Mesenteric fat pad (tissue), 1 donor: ENCODE data around the gene PDE12. TPM values are rescaled to one million over a fixed set of nuclear protein-coding genes. Genes with fewer than 3 reads are reported as not detected.

Experiments
- DNase-seq: peaks from one replicate; pipeline ENCODE4 v3.0.0-alpha.2; 2020; ENCODE audit warnings: low spot score
- long read RNA-seq: library from polyadenylated mRNA; unstranded; transcript quantifications from one replicate; pipeline ENCODE4 v2.0.0, GENCODE V29; 2020
- total RNA-seq: library from RNA; stranded (reverse); fragmentation: NEBNext Ultra II Directional; extraction: Animal tissue kit (Norgen Biotek cat#: 25700); gene quantifications from one replicate; pipeline ENCODE4 v1.2.1, GENCODE V29; 2021
- donor health status: DM: yes; HTN: yes; CAD: no.

Gene PDE12
- total RNA-seq, result 26.7 TPM
- long read RNA-seq, full-length matches to known transcripts, result 17 of 25 reads
- long read RNA-seq, partial matches to known transcripts, result 0 of 25 reads
- long read RNA-seq, other reads (novel, unspliced or antisense), result 8 of 25 reads

GRCh38 chr3:57555738-57556458, at the start of gene PDE12:
Gene PDE12, plus strand, starts transcription at chr3:57556274. Its CDS starts 106 bp downstream, at chr3:57556380.
- DNase-seq, result peak; percentile 95

GRCh38 chr3:57512166-57512565, 43.9 kb upstream of the PDE12 start:
- DNase-seq, result no peak

GRCh38 chr3:57518276-57518915, 37.7 kb upstream of the PDE12 start:
- no peak for DNase-seq

GRCh38 chr3:57530071-57530608, 25.9 kb upstream of the PDE12 start:
- no peak for DNase-seq

- DNase-seq, result no peak
Measured at GRCh38 chr3:57538465-57538864, 17.6 kb upstream of the PDE12 start.

DNA sequence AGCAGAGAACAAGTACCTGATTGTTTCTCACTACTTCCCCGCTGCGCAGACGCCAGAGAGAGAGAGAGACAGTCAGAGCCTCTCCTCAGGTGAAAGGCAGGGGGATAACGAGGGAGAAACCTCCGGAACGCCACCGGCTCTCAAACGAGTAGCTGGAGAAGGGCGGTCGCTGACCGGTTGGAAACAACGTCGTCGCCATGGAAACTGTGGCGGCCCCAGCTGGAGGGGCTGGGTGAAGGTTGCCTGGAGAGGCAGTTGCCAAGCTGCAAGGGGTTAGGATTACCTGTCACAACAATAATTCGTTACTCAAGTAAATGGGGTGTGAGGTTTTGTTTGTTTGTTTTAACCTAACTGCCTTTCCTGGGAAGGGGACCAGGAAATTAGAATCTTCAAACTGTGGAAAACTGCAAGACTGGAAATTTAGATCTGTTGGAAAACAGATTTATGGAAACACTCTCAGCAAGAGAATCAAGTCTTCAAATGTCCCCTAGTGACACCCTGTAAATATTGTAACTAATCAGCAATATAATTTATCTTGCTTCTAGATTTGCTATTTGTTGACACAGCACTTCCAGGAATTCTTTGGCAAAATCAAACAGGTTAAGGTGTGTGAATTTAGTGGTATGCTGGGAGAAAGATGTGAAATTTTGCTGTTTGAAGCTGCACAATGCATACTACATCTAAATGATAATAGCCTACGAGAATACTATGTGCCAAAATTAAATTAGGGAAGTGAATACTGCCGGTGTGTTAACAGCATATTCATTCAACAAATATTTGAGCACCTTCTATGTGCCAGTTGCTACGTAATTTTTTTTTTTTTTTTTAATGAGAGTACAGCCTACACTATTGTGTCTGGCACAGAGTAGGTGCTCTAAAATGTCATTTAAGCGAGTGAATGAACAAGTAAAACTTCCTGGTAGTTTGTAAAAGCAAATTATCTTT, 11.6 kb upstream of the PDE12 start, which contains the start of gene DNAH12:
Gene DNAH12, minus strand, starts transcription at position 164 of the 945 bp plus-strand sequence. CDS start 1,474 bp downstream, outside the sequence.
- DNase-seq, result no peak

DNA sequence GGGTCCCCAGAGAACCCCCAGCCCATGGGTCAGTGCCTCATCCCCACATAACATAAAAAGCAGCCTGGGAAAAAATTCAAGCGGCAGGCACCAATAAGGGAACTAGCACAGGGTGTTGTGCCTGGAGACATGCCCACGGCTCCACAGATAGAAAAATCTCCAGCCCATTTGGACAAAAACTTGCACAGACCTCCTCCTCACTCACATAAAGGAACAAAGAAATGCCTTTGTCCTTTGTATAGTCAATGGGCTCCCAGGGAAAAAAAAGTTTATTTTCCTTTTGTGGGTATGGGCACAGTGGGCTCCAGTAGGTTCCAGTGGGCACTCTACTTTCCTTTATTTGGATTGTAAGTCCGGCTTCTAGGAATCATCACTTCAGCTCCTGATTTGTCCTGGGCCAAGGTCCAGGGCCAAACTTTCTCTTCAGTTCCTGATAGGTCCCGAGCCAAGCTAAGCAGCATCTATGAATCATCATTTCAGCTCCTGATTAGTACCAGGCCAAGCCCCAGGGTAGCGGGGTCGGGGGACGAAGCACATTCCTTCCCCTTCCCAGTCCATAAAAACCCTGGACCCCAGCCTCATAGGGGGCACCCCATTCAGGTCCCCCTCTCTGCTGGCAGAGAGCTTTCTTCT, 10.3 kb upstream of the PDE12 start:
- DNase-seq, result no peak

GRCh38 chr3:57546616-57547015, 9.5 kb upstream of the PDE12 start:
- no peak for DNase-seq

DNA sequence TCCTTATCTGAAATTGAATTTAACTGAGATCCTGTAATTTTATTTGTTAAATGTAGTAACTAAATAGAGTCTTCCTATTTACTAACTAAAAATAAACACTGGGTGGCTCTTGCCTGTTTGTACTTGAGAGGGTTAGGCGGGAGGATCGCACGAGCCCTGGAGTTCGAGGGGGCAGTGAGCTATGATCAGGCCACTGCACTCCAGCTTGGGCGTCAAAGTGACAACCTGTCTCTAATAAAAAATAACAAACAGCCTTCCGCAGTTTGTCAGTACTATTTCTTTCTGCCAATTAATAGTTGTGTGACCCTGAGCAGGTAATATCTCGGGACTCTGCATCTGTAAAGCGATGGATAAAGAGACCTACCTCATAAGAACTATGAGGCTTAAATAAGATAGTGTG, 768 bp upstream of the PDE12 start:
- DNase-seq, result no peak

GRCh38 chr3:57556459-57557084, 498 bp downstream of the PDE12 start:
- no peak for DNase-seq

DNA sequence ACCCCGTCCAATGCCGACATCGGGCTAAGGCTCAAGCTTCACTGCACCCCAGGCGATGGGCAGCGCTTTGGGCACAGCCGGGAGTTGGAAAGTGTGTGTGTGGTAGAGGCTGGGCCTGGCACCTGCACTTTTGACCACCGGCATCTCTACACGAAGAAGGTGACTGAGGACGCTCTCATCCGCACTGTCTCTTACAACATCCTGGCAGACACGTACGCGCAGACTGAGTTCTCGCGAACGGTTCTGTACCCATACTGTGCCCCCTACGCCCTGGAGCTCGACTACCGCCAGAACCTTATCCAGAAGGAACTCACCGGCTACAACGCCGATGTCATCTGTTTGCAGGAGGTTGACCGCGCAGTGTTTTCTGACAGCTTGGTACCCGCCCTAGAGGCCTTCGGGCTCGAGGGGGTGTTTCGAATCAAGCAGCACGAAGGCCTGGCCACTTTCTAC, 1.0 kb downstream of the PDE12 start:
- no peak for DNase-seq

DNA sequence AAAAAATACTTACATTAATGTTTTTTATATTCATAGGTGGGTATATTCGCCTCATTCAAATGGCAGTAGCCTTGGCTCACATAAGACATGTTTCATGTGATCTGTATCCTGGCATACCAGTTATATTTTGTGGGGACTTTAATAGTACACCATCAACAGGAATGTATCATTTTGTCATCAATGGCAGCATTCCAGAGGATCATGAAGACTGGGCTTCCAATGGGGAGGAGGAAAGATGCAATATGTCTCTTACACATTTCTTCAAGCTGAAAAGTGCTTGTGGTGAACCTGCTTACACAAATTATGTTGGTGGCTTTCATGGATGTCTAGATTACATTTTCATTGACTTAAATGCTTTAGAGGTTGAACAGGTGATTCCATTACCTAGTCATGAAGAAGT, 3.5 kb downstream of the PDE12 start:
- DNase-seq, result no peak

DNA sequence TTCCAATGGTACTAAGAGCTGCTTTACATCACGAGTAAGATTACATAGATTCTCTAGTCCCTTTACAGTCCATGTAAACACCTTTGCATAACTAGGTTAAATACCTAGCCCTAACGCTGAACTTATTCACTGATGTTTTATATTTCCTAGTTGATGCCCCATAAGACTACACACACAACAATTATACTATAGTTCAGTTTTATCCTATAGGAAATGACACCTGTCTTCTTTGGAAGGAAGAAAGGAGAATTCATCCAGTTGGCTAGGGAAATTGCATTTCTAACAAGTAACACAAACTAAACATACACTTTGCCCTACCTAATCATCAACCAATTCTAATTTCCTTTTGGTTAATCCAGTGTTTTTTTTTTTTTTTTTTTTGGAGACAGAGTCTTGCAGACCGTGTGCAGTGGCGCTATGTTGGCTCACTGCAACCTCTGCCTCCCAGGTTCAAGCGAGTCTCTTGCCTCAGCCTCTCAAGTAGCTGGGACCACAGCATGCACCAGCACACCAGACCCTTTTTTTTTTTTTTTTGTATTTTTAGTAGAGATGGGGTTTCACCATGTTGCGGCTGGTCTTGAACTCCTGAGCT, 13.9 kb downstream of the PDE12 start:
- DNase-seq, result no peak

DNA sequence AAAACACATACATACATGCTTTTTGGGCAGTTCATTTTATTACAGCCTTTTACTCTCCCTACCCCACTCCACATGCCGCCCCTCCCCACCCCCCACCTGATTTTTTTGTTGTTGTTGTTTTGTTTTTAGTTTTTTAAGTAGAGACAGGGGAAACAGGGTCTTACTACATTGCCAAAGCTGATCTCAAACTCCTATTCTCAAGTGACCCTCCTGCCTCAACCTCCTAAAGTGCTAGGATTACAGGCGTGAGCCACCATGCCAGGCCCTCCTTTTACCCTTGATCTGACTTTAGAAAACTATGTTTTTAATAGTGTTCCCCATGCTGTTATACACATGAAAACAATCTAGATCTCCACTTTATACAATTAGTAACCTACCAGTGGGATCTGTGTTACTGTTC, 14.8 kb downstream of the PDE12 start:
- no peak for DNase-seq

GRCh38 chr3:57572096-57572495, 16.0 kb downstream of the PDE12 start:
- no peak for DNase-seq

GRCh38 chr3:57575966-57576626, 20.0 kb downstream of the PDE12 start:
- no peak for DNase-seq

- DNase-seq, result no peak
Measured at GRCh38 chr3:57577801-57578200, 21.7 kb downstream of the PDE12 start.

DNA sequence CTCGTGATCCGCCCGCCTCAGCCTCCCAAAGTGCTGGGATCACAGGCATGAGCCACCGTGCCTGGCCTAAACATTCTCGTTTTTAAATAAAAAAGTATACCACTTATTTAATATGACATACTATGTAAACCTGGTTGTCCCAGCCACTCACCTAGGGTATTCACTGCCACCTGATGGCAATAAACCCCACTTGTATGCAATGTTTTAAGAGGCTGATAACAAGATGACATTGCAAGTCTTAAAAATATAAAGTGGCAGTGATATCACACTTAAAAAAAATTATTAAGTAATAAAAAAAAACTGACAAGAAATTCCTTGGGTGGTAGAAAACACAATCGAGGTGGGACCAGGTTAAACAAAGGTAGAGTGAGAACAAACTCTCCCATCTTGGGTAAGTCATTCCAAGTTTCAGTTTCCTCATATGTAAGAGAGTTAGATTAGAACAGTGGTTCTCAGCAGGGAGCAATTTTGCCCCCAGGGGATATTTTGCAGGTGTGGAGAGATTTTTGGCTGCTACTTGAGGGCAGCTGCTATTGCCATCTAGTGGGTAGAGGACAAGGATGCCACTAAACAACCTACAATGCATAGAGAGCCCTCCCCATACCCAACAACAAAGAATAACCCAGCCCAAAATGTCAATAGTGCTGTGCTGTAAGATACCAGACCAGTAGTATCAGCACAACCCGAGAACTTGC, 26.5 kb downstream of the PDE12 start:
- DNase-seq, result no peak

DNA sequence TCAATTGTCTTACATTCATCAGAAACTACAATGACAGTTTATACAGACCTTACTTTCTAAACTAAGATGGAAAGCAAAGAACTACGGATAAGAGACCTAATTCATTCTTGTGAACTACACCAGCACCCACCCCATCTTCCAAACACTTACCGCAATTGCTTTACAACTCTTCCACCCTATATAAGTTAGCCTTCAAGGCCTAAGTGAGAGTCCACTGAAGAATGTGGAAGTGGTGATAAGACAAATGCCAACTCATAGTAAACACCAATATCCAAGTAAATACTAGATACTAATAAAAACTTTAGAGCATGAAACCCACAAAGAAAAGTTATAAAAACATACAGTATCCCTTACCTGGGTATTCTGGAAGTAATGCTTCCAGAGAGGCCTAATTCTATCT, 27.5 kb downstream of the PDE12 start:
- DNase-seq, result no peak
